T47D (cell line): ENCODE results near the gene SNCG.
"Not testable (repeated sequence)": the region's sequence is repeated elsewhere in the genome, so short reads cannot be mapped to it uniquely, and the experiment has no call there.

Experiments
- DNase-seq, 2 experiments: peaks; one replicate each; pipeline versions ENCODE4 v3.0.0 to v3.0.0-alpha.2; 2011 to 2012; ENCODE audit warnings: low read depth in 1 of 2, low spot score in 1 of 2
- JUND ChIP-seq: IDR thresholded peaks from 2 replicates; pipeline ENCODE4 v1.6.1; 2012; ENCODE audit warnings: low read depth
- in situ Hi-C: cut with HindIII; loops from 2 replicates; pipeline ENCODE4 v1.10.0; 2016; ENCODE audit warnings: low sequenced_read_pairs, low pct_unique_long_range_greater_than_20kb

Gene SNCG

GRCh38 chr10:86958116-86958900 lies at the start of gene SNCG:
Gene SNCG (plus strand): TSS chr10:86958599. CDS start chr10:86958698, 99 bp downstream.
- DNase-seq = peak in 1 of 2 experiments; percentile 85
- TF ChIP-seq JUND = no peak
- in situ Hi-C loops = no loop called here

GRCh38 chr10:86914734-86915133 lies 43.7 kb upstream of the SNCG start:
- no peak for TF ChIP-seq JUND
- in situ Hi-C loops = no loop called here
- no peak for DNase-seq

GRCh38 chr10:86918022-86918471 lies 40.4 kb upstream of the SNCG start:
- no peak for TF ChIP-seq JUND
- DNase-seq = no peak
- in situ Hi-C loops = no loop called here

- no peak for TF ChIP-seq JUND
- in situ Hi-C loops = no loop called here
- DNase-seq = no peak
Measured at GRCh38 chr10:86922553-86922961, 35.8 kb upstream of the SNCG start.

- no peak for DNase-seq
- in situ Hi-C loops = no loop called here
- no peak for TF ChIP-seq JUND
Measured at GRCh38 chr10:86929468-86930380, 28.7 kb upstream of the SNCG start.

- in situ Hi-C loops = no loop called here
- DNase-seq = no peak
- no peak for TF ChIP-seq JUND
Measured at GRCh38 chr10:86931872-86932271, 26.5 kb upstream of the SNCG start.

GRCh38 chr10:86932674-86933073 lies 25.7 kb upstream of the SNCG start:
- DNase-seq = no peak
- no peak for TF ChIP-seq JUND
- in situ Hi-C loops = no loop called here

- DNase-seq, in situ Hi-C loops: not testable (repeated sequence)
Measured at GRCh38 chr10:86934162-86934711, 24.2 kb upstream of the SNCG start.

- DNase-seq = no peak
- TF ChIP-seq JUND = no peak
- in situ Hi-C loops = no loop called here
Measured at GRCh38 chr10:86936661-86937501, 21.5 kb upstream of the SNCG start.

- in situ Hi-C loops = no loop called here
- no peak for TF ChIP-seq JUND
Measured at GRCh38 chr10:86937502-86938154, 20.8 kb upstream of the SNCG start.

GRCh38 chr10:86938260-86938659 lies 20.1 kb upstream of the SNCG start:
- in situ Hi-C loops = no loop called here
- no peak for TF ChIP-seq JUND
- DNase-seq = no peak

More at GRCh38 chr10:86937502-86938154, 20.8 kb upstream of the SNCG start:
- DNase-seq = no peak

GRCh38 chr10:86940076-86940475 lies 18.3 kb upstream of the SNCG start:
- in situ Hi-C loops, DNase-seq: not testable (repeated sequence)
